Measurements from ENCODE around the gene RMND5A.
"Not testable (repeated sequence)": the region's sequence is repeated elsewhere in the genome, so short reads cannot be mapped to it uniquely, and the experiment has no call there.

DNA sequence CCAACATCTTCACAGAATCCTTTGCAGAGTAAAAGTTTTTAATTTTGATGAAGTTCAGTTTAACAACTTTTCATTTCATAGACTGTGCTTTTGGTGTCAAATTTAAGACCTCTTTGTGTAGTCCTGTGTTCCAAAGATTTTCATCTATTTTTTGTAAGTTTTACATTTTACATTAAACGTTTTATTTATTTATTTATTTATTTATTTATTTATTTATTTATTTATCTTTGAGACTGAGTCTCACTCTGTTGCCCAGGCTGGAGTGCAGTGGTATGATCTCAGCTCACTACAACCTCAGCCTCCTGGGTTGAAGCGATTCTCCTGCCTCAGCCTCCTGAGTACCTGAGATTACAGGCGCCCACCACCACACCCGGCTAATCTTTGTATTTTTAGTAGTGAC is 12.0 kb upstream of the RMND5A start:
- not testable (repeated sequence) for TF ChIP-seq POLR2AphosphoS5 (IDR thresholded peaks at IDR 0.05; ENCODE audit: low read depth, low read length); EP300 (IDR thresholded peaks at IDR 0.05; ENCODE audit: borderline replicate concordance in 1 of 2, low read depth in 1 of 2, low read length in 1 of 2); RAD21 (IDR thresholded peaks at IDR 0.05; ENCODE audit: low read length); RXRA (IDR thresholded peaks at IDR 0.05; ENCODE audit: borderline replicate concordance, low read depth); GATA2 (CRISPR knock-in tag; IDR thresholded peaks at IDR 0.05); RCOR1 (IDR thresholded peaks at IDR 0.05; ENCODE audit: low read length); EZH2phosphoT487 (IDR thresholded peaks at IDR 0.05; ENCODE audit: borderline replicate concordance, low read depth); REST (IDR thresholded peaks at IDR 0.05; ENCODE audit: low read depth, low read length); TEAD4 (IDR thresholded peaks at IDR 0.05; ENCODE audit: borderline replicate concordance, insufficient read depth); JUND (IDR thresholded peaks at IDR 0.05)
- TF ChIP-seq, protein P1, sequence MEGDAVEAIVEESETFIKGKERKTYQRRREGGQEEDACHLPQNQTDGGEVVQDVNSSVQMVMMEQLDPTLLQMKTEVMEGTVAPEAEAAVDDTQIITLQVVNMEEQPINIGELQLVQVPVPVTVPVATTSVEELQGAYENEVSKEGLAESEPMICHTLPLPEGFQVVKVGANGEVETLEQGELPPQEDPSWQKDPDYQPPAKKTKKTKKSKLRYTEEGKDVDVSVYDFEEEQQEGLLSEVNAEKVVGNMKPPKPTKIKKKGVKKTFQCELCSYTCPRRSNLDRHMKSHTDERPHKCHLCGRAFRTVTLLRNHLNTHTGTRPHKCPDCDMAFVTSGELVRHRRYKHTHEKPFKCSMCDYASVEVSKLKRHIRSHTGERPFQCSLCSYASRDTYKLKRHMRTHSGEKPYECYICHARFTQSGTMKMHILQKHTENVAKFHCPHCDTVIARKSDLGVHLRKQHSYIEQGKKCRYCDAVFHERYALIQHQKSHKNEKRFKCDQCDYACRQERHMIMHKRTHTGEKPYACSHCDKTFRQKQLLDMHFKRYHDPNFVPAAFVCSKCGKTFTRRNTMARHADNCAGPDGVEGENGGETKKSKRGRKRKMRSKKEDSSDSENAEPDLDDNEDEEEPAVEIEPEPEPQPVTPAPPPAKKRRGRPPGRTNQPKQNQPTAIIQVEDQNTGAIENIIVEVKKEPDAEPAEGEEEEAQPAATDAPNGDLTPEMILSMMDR (IDR thresholded peaks at IDR 0.05) = not testable (repeated sequence)
- TF ChIP-seq, protein P2, sequence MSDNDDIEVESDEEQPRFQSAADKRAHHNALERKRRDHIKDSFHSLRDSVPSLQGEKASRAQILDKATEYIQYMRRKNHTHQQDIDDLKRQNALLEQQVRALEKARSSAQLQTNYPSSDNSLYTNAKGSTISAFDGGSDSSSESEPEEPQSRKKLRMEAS (IDR thresholded peaks at IDR 0.05; ENCODE audit: low read depth) = not testable (repeated sequence)
